Suprapubic skin (tissue), 3 donors: ENCODE measurements around the gene OR10J1.

ENCODE experiments used
- CTCF ChIP-seq, 2 donors: fragments of 200-600 bp in 1 of 2; fragments of 450-650 bp in 1 of 2; sonication (generic) in 1 of 2; IDR thresholded peaks; one replicate each; pipeline ENCODE4 v1.5.1; 2016 to 2019; ENCODE audit warnings: antibody characterized with exemption in 2 of 2, mild to moderate bottlenecking in 1 of 2, moderate library complexity in 1 of 2
- EP300 ChIP-seq: sonication (generic); formaldehyde crosslinking; IDR thresholded peaks from one replicate; pipeline ENCODE4 v1.6.1; 2017; ENCODE audit warnings: antibody characterized with exemption

- no peak for TF ChIP-seq CTCF (IDR thresholded peaks at IDR 0.05)
- no peak for TF ChIP-seq EP300
Measured at GRCh38 chr1:159469921-159470533, 30.5 kb downstream of the OR10J1 start.
